Ovary (tissue), 10 donors: Measurements from ENCODE around the gene GGT7. TPM values are rescaled to one million over a fixed set of nuclear protein-coding genes. Genes with fewer than 3 reads are reported as not detected.
A peak's percentile ranks its signal among the peaks of the same experiment; 100 is the strongest.

Experiments
- DNase-seq, 5 donors: peaks; one replicate each; pipeline ENCODE4 v3.0.0-alpha.2; 2019 to 2020
- H3K27ac ChIP-seq, 2 donors: fragments of 200-600 bp; one replicate each; pipeline versions ENCODE4 v1.5.1 to v1.8.0; 2019 to 2022
- H3K27me3 ChIP-seq: fragments of 200-600 bp; one replicate; pipeline ENCODE4 v1.8.0; 2022
- H3K36me3 ChIP-seq: fragments of 200-600 bp; sonication (generic); one replicate; pipeline ENCODE4 v1.5.1; 2019
- H3K4me1 ChIP-seq: one replicate; pipeline ENCODE4 v1.8.1; 2013; ENCODE audit warnings: mild to moderate bottlenecking, moderate library complexity; ENCODE audit not compliant: insufficient read depth
- H3K4me3 ChIP-seq: fragments of 200-600 bp; sonication (generic); one replicate; pipeline ENCODE4 v1.5.1; 2017
- H3K9me3 ChIP-seq, 2 donors: fragments of 200-600 bp in 1 of 2; sonication (generic) in 1 of 2; one replicate each; pipeline versions ENCODE4 v1.5.1 to v1.8.1; 2013 to 2019; ENCODE audit warnings: mild to moderate bottlenecking in 1 of 2, moderate library complexity in 1 of 2
- CTCF ChIP-seq, 3 donors: fragments of 450-650 bp in 2 of 3; fragments of 200-600 bp in 1 of 3; IDR thresholded peaks; one replicate each; pipeline versions ENCODE4 v1.5.1 to v1.8.0; 2016 to 2022; ENCODE audit warnings: antibody characterized with exemption in 3 of 3, mild to moderate bottlenecking in 1 of 3
- EP300 ChIP-seq: sonication (generic); formaldehyde crosslinking; IDR thresholded peaks from one replicate; pipeline ENCODE4 v1.6.1; 2017; ENCODE audit warnings: antibody characterized with exemption
- POLR2A ChIP-seq: fragments of 450-650 bp; IDR thresholded peaks from one replicate; pipeline ENCODE4 v1.6.1; 2017; ENCODE audit warnings: antibody characterized with exemption, mild to moderate bottlenecking, moderate library complexity
- WGBS, 3 donors: extraction: QIAGEN DNeasy Blood & Tissue Kit in 1 of 3; methylation state at CpG; one replicate each; pipeline versions ENCODE4 v1.1.5 to v1.1.7; 2013 to 2017; 5-methylcytosine and 5-hydroxymethylcytosine counted together
- intact Hi-C, 4 donors: fragments of 100-400 bp; cut with DNase I; formaldehyde crosslinking; loops; one replicate each; pipeline versions ENCODE4 v1.11.0 to v1.15.1; 2022 to 2023
- long read RNA-seq, 3 donors: library from polyadenylated mRNA in 2 of 3; unstranded in 2 of 3; transcript quantifications; one replicate each; pipeline ENCODE4 v2.0.0 and lab custom pipeline, GENCODE V29; 2021 to 2026
- polyA plus RNA-seq, 2 donors: library from polyadenylated mRNA; stranded (reverse); fragments of 200-250 nt in 1 of 2; fragments of 350-450 nt in 1 of 2; fragmentation: Illumina TruSeq in 1 of 2; extraction: RNeasy Lipid Tissue Mini Kit (QIAGEN cat#74804) in 1 of 2; gene quantifications; one replicate each; pipeline ENCODE4 v1.2.3, GENCODE V29; 2013 to 2014
- total RNA-seq, 7 donors: library from RNA; depleted of rRNA in 2 of 7; stranded (reverse); fragments of >200 nt in 2 of 7; fragmentation: NEBNext Ultra II Directional in 3 of 7; extraction: Animal tissue kit (Norgen Biotek cat#: 25700) in 3 of 7; gene quantifications; one replicate each; pipeline versions ENCODE4 v1.1.0 to v1.2.4, GENCODE V29; 2016 to 2023
- donor health status: DM: no; HTN: no; CAD: no; lungs with moderate emphysema.
- donor health status: DM: no; HTN: no; CAD: no.
- donor health status: Bipolar disorder and iron deficiency.
- donor health status: DM: yes; HTN: yes; CAD: no.
- donor health status: DM: no; HTN: no; CAD: no.
- donor health status: DM: yes; HTN: yes; CAD: no.

The GGT7 gene
- 10 to 100 TPM; 16.9 to 30.3 (median 19.5) TPM for total RNA-seq
- 10 to 100 TPM in 1 of 2 donors, 1 to 10 TPM in 1; 4.4 to 15.5 TPM for polyA plus RNA-seq
- long read RNA-seq, donor 1, transcript GGT7-201 (15 exons, 2,642 nt): major isoform, 10 of 111 reads
- long read RNA-seq, donor 1, partial matches to known transcripts: 80 of 111 reads
- long read RNA-seq, donor 1, other reads (novel, unspliced or antisense): 21 of 111 reads
- long read RNA-seq, donor 2, partial matches to known transcripts: 0 of 2 reads
- long read RNA-seq, donor 2, other reads (novel, unspliced or antisense): 0 of 2 reads
- long read RNA-seq, donor 3, partial matches to known transcripts: 8 of 8 reads
- long read RNA-seq, donor 3, other reads (novel, unspliced or antisense): 0 of 8 reads

GRCh38 chr20:34872622-34873224 is at the start of gene GGT7:
TSS of gene GGT7 (minus strand) at chr20:34872856. CDS start at chr20:34872815, 41 bp downstream.
- H3K4me1 ChIP-seq: peaks cover 5% of the 10 kb centered on the region
- DNase-seq: peak; percentile 82 to 88 (median 88)
- no peaks in the 10 kb centered on the region for H3K27me3 ChIP-seq
- no peaks in the 10 kb centered on the region for H3K9me3 ChIP-seq
- TF ChIP-seq POLR2A (no peak), CTCF (IDR thresholded peaks at IDR 0.05) (peak; percentile 54 to 65 (median 64))
- peak within 1 kb of the TSS; percentile 42 to 52 for H3K27ac ChIP-seq
- peak within 1 kb of the TSS; percentile 57 for H3K4me3 ChIP-seq
- intact Hi-C loops: loop anchor here in 3 of 4 donors (5.0 kb wide), 2 partner anchors 85 to 220 kb away; partner anchors contain the start of genes GSS (in 3 of the 3), MYH7B (in 3 of the 3) and TRPC4AP (in 2 of the 3)
- 0 to 1% (median 1%) methylated on average over 44 to 52 of the region's 52 CpGs for WGBS, 3 donors
- H3K36me3 ChIP-seq: no peaks in the 10 kb centered on the region

- Histone ChIP-seq H3K4me1 (peaks cover 2% of the 10 kb centered on the region), H3K36me3 (no peaks in the 10 kb centered on the region), H3K27ac (no peak overlapping the region), H3K27me3 (no peaks in the 10 kb centered on the region), H3K9me3 (no peaks in the 10 kb centered on the region), H3K4me3 (no peak overlapping the region)
- TF ChIP-seq EP300 (no peak), CTCF (IDR thresholded peaks at IDR 0.05) (no peak), POLR2A (no peak)
- DNase-seq: no peak
- 80 to 96% (median 82%) methylated on average over 3 of the region's 3 CpGs for WGBS, 3 donors
- intact Hi-C loops: no loop called here
Observed at GRCh38 chr20:34921436-34921835, 48.8 kb upstream of the GGT7 start.

- TF ChIP-seq EP300 (no peak), CTCF (IDR thresholded peaks at IDR 0.05) (no peak), POLR2A (no peak)
- no peak overlapping the region for H3K4me3 ChIP-seq
Observed at GRCh38 chr20:34920055-34920454, 47.4 kb upstream of the GGT7 start.

GRCh38 chr20:34916774-34917354 is 44.2 kb upstream of the GGT7 start:
- Histone ChIP-seq H3K4me1 (no peaks in the 10 kb centered on the region), H3K4me3 (no peak overlapping the region), H3K36me3 (no peaks in the 10 kb centered on the region), H3K27ac (no peak overlapping the region), H3K27me3 (no peaks in the 10 kb centered on the region), H3K9me3 (no peaks in the 10 kb centered on the region)
- DNase-seq: no peak
- 62 to 76% (median 70%) methylated on average over 2 of the region's 2 CpGs for WGBS, 3 donors
- TF ChIP-seq POLR2A: no peak
- TF ChIP-seq CTCF (IDR thresholded peaks at IDR 0.05): no peak
- TF ChIP-seq EP300: no peak
- intact Hi-C loops: no loop called here

More at GRCh38 chr20:34920055-34920454, 47.4 kb upstream of the GGT7 start:
- Histone ChIP-seq H3K27ac (no peak overlapping the region), H3K4me1 (peaks cover 2% of the 10 kb centered on the region), H3K36me3 (no peaks in the 10 kb centered on the region), H3K27me3 (no peaks in the 10 kb centered on the region), H3K9me3 (no peaks in the 10 kb centered on the region)
- DNase-seq: no peak
- intact Hi-C loops: no loop called here
